Endometrial microvascular endothelial cells (primary cell): Measurements from ENCODE around the gene ZBTB48. TPM values are rescaled to one million over a fixed set of nuclear protein-coding genes. Genes with fewer than 3 reads are reported as not detected.

Experiments
- in situ Hi-C: cut with HindIII; loops from 2 replicates; pipeline ENCODE4 v1.10.0; 2017; ENCODE audit warnings: low sequenced_read_pairs, low pct_unique_long_range_greater_than_20kb; ENCODE audit errors: inconsistent ontology term
- total RNA-seq: library from RNA; depleted of rRNA; stranded (reverse); fragments of >200 nt; gene quantifications from one replicate; pipeline ENCODE4 v1.2.3, GENCODE V29; 2015; ENCODE audit errors: inconsistent ontology term

Gene ZBTB48
- total RNA-seq, 1 donor from 2014 or later: 9.1 TPM

DNA sequence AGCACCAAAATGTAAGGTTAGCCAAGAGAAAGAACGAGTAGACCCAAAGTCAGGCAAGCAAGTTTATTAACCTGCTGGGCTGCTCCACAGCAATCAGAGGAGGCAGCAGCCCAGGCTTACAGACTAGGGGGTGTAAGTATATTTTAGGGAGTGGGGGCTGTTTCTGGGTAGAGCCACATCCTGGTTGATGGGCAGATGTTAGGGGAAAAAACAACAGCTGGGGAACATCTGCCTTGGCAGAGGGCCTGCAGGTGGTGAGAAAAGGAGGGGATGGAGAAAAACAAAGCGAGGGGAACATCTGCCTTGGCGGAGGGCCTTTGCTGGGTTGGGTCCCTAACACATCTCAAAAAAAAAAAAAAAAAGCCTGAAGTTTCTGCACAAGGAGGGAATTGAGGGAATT lies 9.7 kb upstream of the ZBTB48 start:
- in situ Hi-C loops: no loop called here

DNA sequence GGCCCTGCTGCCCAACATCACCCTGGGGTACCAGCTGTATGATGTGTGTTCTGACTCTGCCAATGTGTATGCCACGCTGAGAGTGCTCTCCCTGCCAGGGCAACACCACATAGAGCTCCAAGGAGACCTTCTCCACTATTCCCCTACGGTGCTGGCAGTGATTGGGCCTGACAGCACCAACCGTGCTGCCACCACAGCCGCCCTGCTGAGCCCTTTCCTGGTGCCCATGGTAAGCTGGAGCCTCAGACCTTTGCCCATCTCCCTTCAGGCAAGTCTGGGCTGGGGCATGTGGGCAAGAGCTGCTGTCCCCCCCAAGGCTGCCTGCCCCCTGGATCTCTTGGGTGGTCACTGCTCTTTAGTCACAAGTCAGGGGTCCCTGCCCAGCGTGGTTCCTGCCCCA lies 8.8 kb upstream of the ZBTB48 start:
- in situ Hi-C loops: no loop called here

- in situ Hi-C loops: no loop called here
Measured at GRCh38 chr1:6572653-6573383, 7.0 kb upstream of the ZBTB48 start.

DNA sequence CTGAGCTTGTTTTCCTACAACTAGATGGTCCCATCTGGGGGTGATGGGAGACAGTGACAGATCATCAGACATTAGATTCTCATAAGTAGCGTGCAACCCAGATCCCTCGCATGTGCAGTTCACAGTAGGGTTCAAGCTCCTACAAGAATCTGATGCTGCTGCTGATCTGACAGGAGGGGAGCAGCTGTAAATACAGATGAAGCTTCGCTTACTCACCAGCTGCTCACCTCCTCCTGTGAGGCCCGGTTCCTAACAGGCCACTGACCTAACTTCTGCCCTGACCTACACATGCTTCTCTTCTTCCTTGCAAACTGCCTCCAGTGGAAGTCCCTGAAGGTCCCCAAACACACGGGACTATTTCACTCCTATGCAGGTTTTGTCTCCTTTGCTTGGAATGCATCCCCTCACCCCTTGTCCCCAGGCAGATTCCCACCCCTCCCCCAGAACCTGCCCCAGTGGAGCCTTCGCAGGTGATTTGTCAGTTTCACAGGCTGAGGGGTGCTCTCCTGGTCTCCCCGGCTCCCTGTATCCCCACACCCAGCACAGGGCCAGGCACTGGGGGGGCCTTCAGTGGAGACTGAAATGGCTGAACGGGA lies 5.7 kb upstream of the ZBTB48 start:
- in situ Hi-C loops: no loop called here

GRCh38 chr1:6574818-6575217 lies 5.0 kb upstream of the ZBTB48 start:
- in situ Hi-C loops: no loop called here

- in situ Hi-C loops: no loop called here
Measured at GRCh38 chr1:6577831-6578525, 1.8 kb upstream of the ZBTB48 start.

DNA sequence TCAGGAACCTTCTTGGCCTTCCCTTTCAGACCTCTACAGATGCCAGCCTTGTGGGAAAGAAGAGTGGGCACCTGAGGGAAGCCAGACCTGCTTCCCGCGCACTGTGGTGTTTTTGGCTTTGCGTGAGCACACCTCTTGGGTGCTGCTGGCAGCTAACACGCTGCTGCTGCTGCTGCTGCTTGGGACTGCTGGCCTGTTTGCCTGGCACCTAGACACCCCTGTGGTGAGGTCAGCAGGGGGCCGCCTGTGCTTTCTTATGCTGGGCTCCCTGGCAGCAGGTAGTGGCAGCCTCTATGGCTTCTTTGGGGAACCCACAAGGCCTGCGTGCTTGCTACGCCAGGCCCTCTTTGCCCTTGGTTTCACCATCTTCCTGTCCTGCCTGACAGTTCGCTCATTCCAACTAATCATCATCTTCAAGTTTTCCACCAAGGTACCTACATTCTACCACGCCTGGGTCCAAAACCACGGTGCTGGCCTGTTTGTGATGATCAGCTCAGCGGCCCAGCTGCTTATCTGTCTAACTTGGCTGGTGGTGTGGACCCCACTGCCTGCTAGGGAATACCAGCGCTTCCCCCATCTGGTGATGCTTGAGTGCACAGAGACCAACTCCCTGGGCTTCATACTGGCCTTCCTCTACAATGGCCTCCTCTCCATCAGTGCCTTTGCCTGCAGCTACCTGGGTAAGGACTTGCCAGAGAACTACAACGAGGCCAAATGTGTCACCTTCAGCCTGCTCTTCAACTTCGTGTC lies 995 bp upstream of the ZBTB48 start:
- in situ Hi-C loops: no loop called here

- in situ Hi-C loops: no loop called here
Measured at GRCh38 chr1:6580119-6580592, 362 bp downstream of the ZBTB48 start.

- in situ Hi-C loops: no loop called here
Measured at GRCh38 chr1:6580593-6581409, 1.0 kb downstream of the ZBTB48 start.

DNA sequence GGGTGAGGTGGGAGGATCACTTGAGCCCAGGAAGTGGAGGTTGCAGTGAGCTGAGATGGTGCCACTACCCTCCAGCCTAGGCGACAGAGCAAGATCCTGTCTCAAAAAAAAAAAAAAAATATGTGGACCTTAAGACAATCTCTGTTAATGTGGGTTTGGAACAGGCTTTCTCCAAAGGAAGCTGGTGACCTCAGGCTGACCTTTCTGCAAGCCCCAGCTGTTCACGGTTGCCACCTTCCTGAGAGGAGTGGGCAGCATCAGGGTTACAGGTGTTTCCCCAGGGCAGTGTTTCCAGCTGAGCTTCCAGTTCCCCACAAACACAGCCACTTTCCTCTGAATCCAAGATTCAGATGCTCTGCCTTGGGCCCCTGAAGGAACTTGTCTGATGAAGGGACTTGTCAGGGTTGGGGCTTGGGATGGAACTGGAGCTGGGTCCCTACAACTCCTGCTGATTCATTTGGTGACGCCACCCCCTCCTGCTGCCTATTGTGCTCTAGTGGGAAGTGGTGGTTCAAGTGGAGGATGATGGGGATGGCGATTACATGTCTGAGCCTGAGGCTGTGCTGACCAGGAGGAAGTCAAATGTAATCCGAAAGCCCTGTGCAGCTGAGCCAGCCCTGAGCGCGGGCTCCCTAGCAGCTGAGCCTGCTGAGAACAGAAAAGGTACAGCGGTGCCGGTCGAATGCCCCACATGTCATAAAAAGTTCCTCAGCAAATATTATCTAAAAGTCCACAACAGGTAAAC lies 1.9 kb downstream of the ZBTB48 start:
- in situ Hi-C loops: no loop called here

DNA sequence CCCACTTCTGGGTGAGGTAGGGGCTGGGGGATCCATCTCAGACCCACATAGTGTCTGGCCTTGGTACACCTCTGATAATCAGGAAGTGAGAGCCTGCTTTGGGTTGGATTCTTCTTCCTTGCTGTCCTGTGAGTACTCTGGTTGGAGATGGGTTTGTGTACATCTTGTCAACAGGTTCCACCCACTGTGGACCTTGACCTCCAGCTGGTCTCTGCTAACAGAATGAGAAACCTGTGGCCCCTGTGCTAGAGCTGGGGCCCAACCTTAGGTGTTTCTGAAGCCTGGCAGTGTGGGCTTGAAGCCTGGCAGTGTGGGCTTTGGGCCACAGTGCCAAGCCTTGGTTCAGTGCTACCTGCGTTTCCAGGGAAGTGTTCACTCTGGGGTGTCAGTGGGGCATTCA lies 2.6 kb downstream of the ZBTB48 start:
- in situ Hi-C loops: no loop called here

GRCh38 chr1:6584126-6585080 lies 4.6 kb downstream of the ZBTB48 start:
- in situ Hi-C loops: no loop called here

- in situ Hi-C loops: no loop called here
Measured at GRCh38 chr1:6585081-6585722, 5.4 kb downstream of the ZBTB48 start.

DNA sequence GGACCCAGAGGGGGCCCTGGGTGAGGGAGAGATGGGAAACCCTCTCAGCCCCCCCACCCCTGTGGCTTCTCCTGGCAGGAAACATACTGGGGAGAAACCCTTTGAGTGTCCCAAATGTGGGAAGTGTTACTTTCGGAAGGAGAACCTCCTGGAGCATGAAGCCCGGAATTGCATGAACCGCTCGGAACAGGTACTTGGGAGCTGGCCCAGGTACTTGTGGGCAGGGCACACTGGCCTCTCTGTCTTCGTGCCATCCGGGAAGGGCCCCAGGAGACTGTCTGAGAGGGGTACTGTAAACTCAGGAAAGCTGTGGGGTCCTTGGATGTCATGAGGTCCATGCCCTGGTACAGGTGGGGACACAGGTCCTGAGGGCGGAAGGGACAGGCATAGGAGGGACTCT lies 6.0 kb downstream of the ZBTB48 start:
- in situ Hi-C loops: no loop called here

DNA sequence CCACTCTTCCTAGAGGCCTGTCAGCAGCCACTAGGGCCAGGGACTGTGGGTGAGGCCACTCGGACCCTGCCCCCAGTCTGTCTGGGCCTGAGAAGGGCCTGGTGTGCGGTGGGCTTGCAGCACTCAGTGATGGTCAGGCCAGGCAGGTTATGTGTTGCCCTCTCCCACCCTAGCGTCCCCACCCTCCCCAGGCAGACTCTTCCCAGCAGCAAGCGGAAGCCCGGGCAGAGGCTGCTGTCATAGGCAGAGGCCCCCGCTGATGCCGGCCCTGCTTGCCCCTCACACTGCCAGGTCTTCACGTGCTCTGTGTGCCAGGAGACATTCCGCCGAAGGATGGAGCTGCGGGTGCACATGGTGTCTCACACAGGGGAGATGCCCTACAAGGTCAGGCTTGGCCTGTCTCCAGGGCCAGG lies 6.6 kb downstream of the ZBTB48 start:
- in situ Hi-C loops: no loop called here

DNA sequence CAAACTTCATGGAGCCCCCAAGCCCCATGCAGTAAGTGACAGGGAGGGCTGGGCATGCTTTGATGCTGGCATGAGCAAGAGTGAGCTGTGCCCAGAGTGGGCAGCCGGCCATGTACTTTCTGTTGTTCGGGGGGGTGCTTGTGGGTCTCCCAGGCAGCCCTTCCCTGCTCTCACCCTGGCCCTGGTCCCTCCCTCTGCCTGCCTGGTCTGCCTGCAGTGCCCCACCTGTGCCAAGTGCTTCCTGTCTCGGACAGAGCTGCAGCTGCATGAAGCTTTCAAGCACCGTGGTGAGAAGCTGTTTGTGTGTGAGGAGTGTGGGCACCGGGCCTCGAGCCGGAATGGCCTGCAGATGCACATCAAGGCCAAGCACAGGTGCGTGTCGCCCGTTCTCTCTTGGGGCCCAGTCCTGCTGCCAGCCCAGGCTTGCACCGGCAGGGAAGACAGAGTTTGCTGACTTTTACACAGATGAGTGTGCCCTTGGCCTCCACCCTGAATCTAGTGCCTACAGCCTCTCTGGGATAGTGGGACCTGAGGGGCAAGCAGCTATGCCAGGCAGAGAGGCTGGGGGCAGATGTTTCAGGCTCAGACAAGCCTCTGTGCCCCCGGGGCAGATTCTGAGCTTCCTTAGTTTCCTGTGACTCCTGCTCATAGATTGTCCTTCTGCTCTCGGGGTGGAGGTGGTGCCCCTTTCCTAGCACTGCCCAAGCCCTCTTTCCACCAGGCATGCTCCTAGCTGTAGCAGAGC lies 7.6 kb downstream of the ZBTB48 start:
- in situ Hi-C loops: no loop called here
